CD14-positive monocyte (primary cell): ENCODE data around the gene TFPI2. TPM values are rescaled to one million over a fixed set of nuclear protein-coding genes. Genes with fewer than 3 reads are reported as not detected.

Experiments
- DNase-seq, 3 donors: peaks; one replicate each; pipeline ENCODE4 v3.0.0-alpha.2; 2011 to 2022
- H2AFZ ChIP-seq: 2 replicates; pipeline ENCODE4 v1.6.0; 2012; ENCODE audit warnings: mild to moderate bottlenecking, low read depth, low read length, inconsistent platforms; ENCODE audit not compliant: insufficient read depth, poor library complexity, severe bottlenecking
- H3K27ac ChIP-seq, 2 donors: 1 replicate in 1 of 2; 2 replicates in 1 of 2; pipeline ENCODE4 v1.5.1; 2012 to 2013; ENCODE audit warnings: low read length in 2 of 2, control low read depth in 1 of 2, inconsistent platforms in 1 of 2, low read depth in 1 of 2, mild to moderate bottlenecking in 1 of 2
- H3K27me3 ChIP-seq, 2 donors: one replicate each; pipeline versions ENCODE4 v1.6.0 to v1.6.1; 2011 to 2013; ENCODE audit warnings: low read length in 2 of 2; ENCODE audit not compliant: control insufficient read depth in 2 of 2, insufficient read depth in 2 of 2
- H3K36me3 ChIP-seq, 2 donors: replicated peaks in 1 of 2; 1 replicate in 1 of 2; 2 replicates in 1 of 2; pipeline versions ENCODE4 v1.5.1 to v1.6.1; 2012 to 2013; ENCODE audit warnings: low read length in 2 of 2, control low read depth in 1 of 2, inconsistent platforms in 1 of 2, mild to moderate bottlenecking in 1 of 2; ENCODE audit not compliant: insufficient read depth in 2 of 2, control insufficient read depth in 1 of 2
- H3K4me1 ChIP-seq, 2 donors: 1 replicate in 1 of 2; 2 replicates in 1 of 2; pipeline versions ENCODE4 v1.5.1 to v1.6.1; 2012 to 2013; ENCODE audit warnings: low read length in 2 of 2, control low read depth in 1 of 2, inconsistent platforms in 1 of 2, mild to moderate bottlenecking in 1 of 2, moderate library complexity in 1 of 2; ENCODE audit not compliant: insufficient read depth in 2 of 2, control insufficient read depth in 1 of 2
- H3K4me2 ChIP-seq: replicated peaks from 2 replicates; pipeline ENCODE3; 2012; ENCODE audit warnings: low read length, moderate library complexity, mild to moderate bottlenecking; ENCODE audit not compliant: poor library complexity, severe bottlenecking; ENCODE audit errors: extremely low read depth
- H3K4me3 ChIP-seq, 3 experiments: fragments of 200-600 bp in 1 of 3; sonication (generic) in 1 of 3; replicated peaks in 1 of 3; 1 replicate in 2 of 3; 2 replicates in 1 of 3; pipeline ENCODE4 v1.5.1; 2011 to 2013; ENCODE audit warnings: low read length in 3 of 3, mild to moderate bottlenecking in 3 of 3, control low read depth in 2 of 3, low read depth in 2 of 3, inconsistent platforms in 1 of 3, moderate library complexity in 1 of 3
- H3K79me2 ChIP-seq: 2 replicates; pipeline ENCODE4 v1.6.0; 2012; ENCODE audit warnings: mild to moderate bottlenecking, control low read depth, inconsistent platforms, low read length, moderate library complexity; ENCODE audit not compliant: insufficient read depth
- H3K9ac ChIP-seq: 2 replicates; pipeline ENCODE4 v1.6.0; 2017; ENCODE audit warnings: low read length, mild to moderate bottlenecking; ENCODE audit not compliant: insufficient read depth, poor library complexity, severe bottlenecking
- H3K9me3 ChIP-seq, 2 donors: replicated peaks in 1 of 2; 1 replicate in 1 of 2; 2 replicates in 1 of 2; pipeline versions ENCODE4 v1.5.1 to v1.6.1; 2012 to 2013; ENCODE audit warnings: low read length in 2 of 2, control low read depth in 1 of 2; ENCODE audit not compliant: control insufficient read depth in 1 of 2, insufficient read depth in 1 of 2
- H4K20me1 ChIP-seq: 2 replicates; pipeline ENCODE4 v1.6.0; 2012; ENCODE audit warnings: mild to moderate bottlenecking, low read length, control low read depth, moderate library complexity; ENCODE audit not compliant: insufficient read depth
- H3K27ac Mint-ChIP-seq, 7 donors: one replicate each; pipeline ENCODE4 v1.8.0; 2020; ENCODE audit warnings: mild to moderate bottlenecking in 7 of 7, mixed read lengths in 7 of 7, moderate library complexity in 6 of 7, inconsistent platforms in 2 of 7
- H3K27me3 Mint-ChIP-seq, 3 donors: one replicate each; pipeline ENCODE4 v1.8.0; 2021 to 2022; ENCODE audit warnings: low read depth in 3 of 3, mild to moderate bottlenecking in 3 of 3, mixed read lengths in 3 of 3, moderate library complexity in 3 of 3, inconsistent platforms in 1 of 3
- H3K36me3 Mint-ChIP-seq, 2 donors: one replicate each; pipeline ENCODE4 v1.8.0; 2020; ENCODE audit warnings: mixed read lengths in 2 of 2, inconsistent platforms in 1 of 2, mild to moderate bottlenecking in 1 of 2
- H3K4me1 Mint-ChIP-seq: one replicate; pipeline ENCODE4 v1.8.0; 2020; ENCODE audit warnings: mild to moderate bottlenecking, mixed read lengths
- H3K4me3 Mint-ChIP-seq, 2 donors: one replicate each; pipeline ENCODE4 v1.8.0; 2020; ENCODE audit warnings: mild to moderate bottlenecking in 2 of 2, mixed read lengths in 2 of 2, moderate library complexity in 1 of 2
- H3K9me3 Mint-ChIP-seq, 7 donors: one replicate each; pipeline ENCODE4 v1.8.0; 2020 to 2022; ENCODE audit warnings: mixed read lengths in 7 of 7, mild to moderate bottlenecking in 6 of 7, moderate library complexity in 6 of 7, inconsistent platforms in 2 of 7
- CTCF ChIP-seq: fragments of 200-600 bp; IDR thresholded peaks from one replicate; pipeline ENCODE4 v1.8.0; 2022; ENCODE audit warnings: antibody characterized with exemption, mild to moderate bottlenecking
- WGBS: methylation state at CpG from one replicate; pipeline ENCODE4 v1.1.5; 2013; ENCODE audit warnings: missing lambda C conversion rate; ENCODE audit not compliant: insufficient coverage; 5-methylcytosine and 5-hydroxymethylcytosine counted together
- intact Hi-C, 2 donors: fragments of 100-400 bp; cut with micrococcal nuclease; formaldehyde crosslinking; loops; one replicate each; pipeline versions ENCODE4 v1.15.0 to v1.15.1; 2023
- polyA plus RNA-seq, 3 donors: library from polyadenylated mRNA; depleted of rRNA in 1 of 3; unstranded in 2 of 3; stranded (reverse) in 1 of 3; fragments of 300-500 nt in 2 of 3; fragments of >200 nt in 1 of 3; fragmentation: Illumina TruSeq in 2 of 3; gene quantifications; 1 replicate in 2 of 3; 2 replicates in 1 of 3; pipeline ENCODE4 v1.2.3, GENCODE V29; 2012 to 2021

TFPI2 gene
- polyA plus RNA-seq, 3 donors: not detected

GRCh38 chr7:93910076-93910994 is 19.8 kb upstream of the TFPI2 start:
- Mint-ChIP-seq H3K4me3 (no peak overlapping the region), H3K36me3 (no peaks in the 10 kb centered on the region), H3K4me1 (no peaks in the 10 kb centered on the region), H3K27ac (no peak overlapping the region), H3K27me3 (peaks cover 1 to 8% (median 2%) of the 10 kb centered on the region in 3 donors), H3K9me3 (no peaks in the 10 kb centered on the region)
- Histone ChIP-seq H4K20me1 (no peaks in the 10 kb centered on the region), H3K4me3 (no peak overlapping the region), H2AFZ (no peak overlapping the region), H3K4me2 (no peak overlapping the region), H3K79me2 (no peaks in the 10 kb centered on the region), H3K36me3 (no peaks in the 10 kb centered on the region), H3K27me3 (no peaks in the 10 kb centered on the region), H3K27ac (no peak overlapping the region), H3K9me3 (no peaks in the 10 kb centered on the region), H3K4me1 (no peaks in the 10 kb centered on the region), H3K9ac (no peak overlapping the region)
- no peak for TF ChIP-seq CTCF
- no peak for DNase-seq
- intact Hi-C loops: no loop called here
- no CpG with 5 or more reads among the region's 3 CpGs for WGBS

GRCh38 chr7:93906267-93906666 is 15.7 kb upstream of the TFPI2 start, which contains the start of gene GNGT1:
TSS of gene GNGT1 (plus strand) at chr7:93906567. CDS start at chr7:93906747, 180 bp downstream.
- no peaks in the 10 kb centered on the region for H3K36me3 ChIP-seq
- Mint-ChIP-seq H3K9me3 (no peaks in the 10 kb centered on the region), H3K36me3 (no peaks in the 10 kb centered on the region), H3K4me1 (no peaks in the 10 kb centered on the region), H3K4me3 (no peak within 1 kb of the TSS), H3K27ac (no peak within 1 kb of the TSS), H3K27me3 (peaks cover 4 to 10% (median 5%) of the 10 kb centered on the region in 3 donors)
- H3K9me3 ChIP-seq: no peaks in the 10 kb centered on the region
- H3K79me2 ChIP-seq: no peaks in the 10 kb centered on the region
- no peak for TF ChIP-seq CTCF
- WGBS: no CpG with 5 or more reads among the region's 3 CpGs
- no peaks in the 10 kb centered on the region for H4K20me1 ChIP-seq
- no peaks in the 10 kb centered on the region for H3K27me3 ChIP-seq
- no peak for DNase-seq
- no peak within 1 kb of the TSS for H3K4me3 ChIP-seq
- intact Hi-C loops: no loop called here
- no peak within 1 kb of the TSS for H3K4me2 ChIP-seq
- no peaks in the 10 kb centered on the region for H3K4me1 ChIP-seq
- H3K9ac ChIP-seq: no peak within 1 kb of the TSS
- no peak within 1 kb of the TSS for H2AFZ ChIP-seq
- H3K27ac ChIP-seq: no peak within 1 kb of the TSS
